ENCODE results near the gene PPOX. TPM values are rescaled to one million over a fixed set of nuclear protein-coding genes. Genes with fewer than 3 reads are reported as not detected.
A peak's percentile ranks its signal among the peaks of the same experiment; 100 is the strongest.

PPOX gene
- total RNA-seq, 5 donors from 2014 or later (not counting 1 experiment from before 2014, with no cell fraction given), result 38.3 to 85.4 (median 69.2) TPM

DNA sequence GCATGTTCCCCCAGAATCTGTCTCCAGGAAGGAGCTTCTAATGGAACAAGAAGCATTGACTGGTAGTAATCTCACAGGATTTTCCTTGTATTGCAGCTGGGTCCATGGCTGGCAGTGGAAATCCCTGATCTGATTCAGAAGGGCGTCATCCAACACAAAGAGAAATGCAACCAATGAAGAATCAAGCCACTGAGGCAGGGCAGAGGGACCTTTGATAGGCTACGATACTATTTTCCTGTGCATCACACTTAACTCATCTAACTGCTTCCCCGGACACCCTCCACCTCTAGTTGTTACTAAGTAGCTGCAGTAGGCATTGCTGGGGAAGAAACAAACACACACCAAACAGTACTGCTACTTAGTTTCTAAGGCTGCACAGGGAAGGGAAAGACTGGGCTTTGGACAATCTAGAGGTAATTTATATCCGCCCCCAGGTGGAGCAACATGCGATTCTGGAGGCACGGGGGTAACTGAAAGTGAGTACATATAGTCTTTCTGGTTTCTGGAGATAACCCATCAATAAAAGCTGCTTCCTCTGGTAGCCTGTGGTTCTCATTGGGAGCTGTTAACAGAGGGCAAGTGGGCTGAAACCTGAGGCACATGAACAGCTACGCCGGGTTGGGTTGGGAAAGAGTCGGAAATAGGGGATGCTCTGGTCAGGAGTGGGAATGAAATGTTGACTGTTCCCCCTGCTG lies 7.8 kb upstream of the PPOX start:
- H3K27me3 ChIP-seq (replicated peaks in 1 of 2; ENCODE audit: control insufficient read depth in 2 of 2, extremely low read depth in 1 of 2, insufficient read depth in 2 of 2, low read length in 1 of 2), result no peaks in the 10 kb centered on the region
- H3K4me3 ChIP-seq (ENCODE audit: control insufficient read depth in 1 of 2, extremely low read depth in 1 of 2, low read length in 1 of 2), result peak overlapping the region; percentile 65 to 68
- Mint-ChIP-seq H3K9me3 (no peaks in the 10 kb centered on the region), H3K4me3 (peak overlapping the region; percentile 86 to 94 (median 92)), H3K36me3 (peaks cover 18% of the 10 kb centered on the region), H3K27me3 (no peaks in the 10 kb centered on the region), H3K4me1 (peaks cover 70 to 73% (median 70%) of the 10 kb centered on the region in 3 donors), H3K27ac (peak overlapping the region; percentile 90 to 94)
- ChIA-PET CTCF (no interaction called here), POLR2A (interaction anchor here (0.6 to 1.6 kb wide), 4 partner anchors 8 to 64 kb away, joined by 4 to 11 read pairs (median 5); partner anchors contain the start of genes DEDD (in 1 of the 2) and PPOX (in 1 of the 2))
- DNase-seq (no peak), ATAC-seq (replicated peaks in 1 of 4) (no peak)
- WGBS (ENCODE audit: insufficient coverage), result 42% methylated on average over 5 of the region's 9 CpGs
- peaks cover 9 to 38% of the 10 kb centered on the region in 2 donors for H3K36me3 ChIP-seq (ENCODE audit: control insufficient read depth in 2 of 2, extremely low read depth in 1 of 2, insufficient read depth in 1 of 2, low read length in 1 of 2)
- H3K27ac ChIP-seq (ENCODE audit: low read length), result peak overlapping the region; percentile 74
- H3K4me1 ChIP-seq (ENCODE audit: control insufficient read depth in 1 of 2, extremely low read depth in 1 of 2, insufficient read depth in 2 of 2, low read length in 2 of 2), result peaks cover 18 to 42% of the 10 kb centered on the region in 2 experiments
- no peaks in the 10 kb centered on the region for H3K9me3 ChIP-seq

- H3K36me3 ChIP-seq (ENCODE audit: control insufficient read depth in 2 of 2, extremely low read depth in 1 of 2, insufficient read depth in 1 of 2, low read length in 1 of 2), result peaks cover 9 to 44% of the 10 kb centered on the region in 2 donors
Observed at GRCh38 chr1:161159087-161159912, 6.9 kb upstream of the PPOX start, which contains the start of gene USP21. Gene USP21, plus strand, starts transcription at chr1:161159500. Its CDS starts 1,141 bp downstream, at chr1:161160641.

DNA sequence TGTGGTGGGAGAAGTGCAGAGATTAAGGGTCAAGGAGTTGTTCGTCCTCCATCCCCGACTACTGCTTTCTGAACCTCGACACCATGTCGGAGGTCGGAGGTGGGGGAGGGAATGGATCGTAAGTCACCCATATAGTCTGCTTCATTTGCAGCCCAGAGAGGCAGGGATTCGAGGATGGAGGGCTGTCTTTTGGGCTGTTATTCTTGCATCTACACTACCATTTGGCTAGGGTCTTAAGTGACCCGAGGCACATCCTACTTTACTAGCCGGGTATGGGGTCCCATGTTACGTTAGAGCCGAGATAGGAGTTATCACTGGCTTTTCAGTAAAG lies 6.3 kb upstream of the PPOX start:
- WGBS (ENCODE audit: insufficient coverage), result no CpG with 5 or more reads among the region's 11 CpGs
- POLR2A ChIA-PET, result no interaction called here
- ATAC-seq (replicated peaks in 1 of 4), result no peak

More at GRCh38 chr1:161159087-161159912, 6.9 kb upstream of the PPOX start, which contains the start of gene USP21:
- ChIA-PET CTCF (interaction anchor here in 1 of 2 donors (0.9 kb wide), 1 partner anchor 27 kb away, joined by 3 read pairs; the partner anchor contains the start of gene DEDD), POLR2A (no interaction called here)
- peak within 1 kb of the TSS; percentile 86 to 94 (median 92) for H3K4me3 Mint-ChIP-seq
- no peaks in the 10 kb centered on the region for H3K27me3 Mint-ChIP-seq
- peak; percentile 93 to 97 (median 95) for ATAC-seq (replicated peaks in 1 of 4)
- peaks cover 18% of the 10 kb centered on the region for H3K36me3 Mint-ChIP-seq
- peak; percentile 77 to 95 (median 89) for DNase-seq
- peak within 1 kb of the TSS; percentile 90 to 94 for H3K27ac Mint-ChIP-seq
- Histone ChIP-seq H3K27me3 (replicated peaks in 1 of 2; ENCODE audit: control insufficient read depth in 2 of 2, extremely low read depth in 1 of 2, insufficient read depth in 2 of 2, low read length in 1 of 2) (no peaks in the 10 kb centered on the region), H3K9me3 (no peaks in the 10 kb centered on the region), H3K4me3 (ENCODE audit: control insufficient read depth in 1 of 2, extremely low read depth in 1 of 2, low read length in 1 of 2) (peak within 1 kb of the TSS; percentile 65 to 68), H3K4me1 (ENCODE audit: control insufficient read depth in 1 of 2, extremely low read depth in 1 of 2, insufficient read depth in 2 of 2, low read length in 2 of 2) (peaks cover 16 to 39% of the 10 kb centered on the region in 2 experiments), H3K27ac (ENCODE audit: low read length) (peak within 1 kb of the TSS; percentile 74)
- no peaks in the 10 kb centered on the region for H3K9me3 Mint-ChIP-seq
- peaks cover 66 to 76% (median 70%) of the 10 kb centered on the region in 3 donors for H3K4me1 Mint-ChIP-seq
- WGBS (ENCODE audit: insufficient coverage), result 2% methylated on average over 54 of the region's 60 CpGs

DNA sequence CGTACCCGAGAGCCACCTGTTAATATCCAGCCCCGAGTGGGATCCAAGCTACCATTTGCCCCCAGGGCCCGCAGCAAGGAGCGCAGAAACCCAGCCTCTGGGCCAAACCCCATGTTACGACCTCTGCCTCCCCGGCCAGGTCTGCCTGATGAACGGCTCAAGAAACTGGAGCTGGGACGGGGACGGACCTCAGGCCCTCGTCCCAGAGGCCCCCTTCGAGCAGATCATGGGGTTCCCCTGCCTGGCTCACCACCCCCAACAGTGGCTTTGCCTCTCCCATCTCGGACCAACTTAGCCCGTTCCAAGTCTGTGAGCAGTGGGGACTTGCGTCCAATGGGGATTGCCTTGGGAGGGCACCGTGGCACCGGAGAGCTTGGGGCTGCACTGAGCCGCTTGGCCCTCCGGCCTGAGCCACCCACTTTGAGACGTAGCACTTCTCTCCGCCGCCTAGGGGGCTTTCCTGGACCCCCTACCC lies 5.5 kb upstream of the PPOX start:
- ChIA-PET POLR2A (interaction anchor here in 1 of 2 donors (0.6 kb wide), 1 partner anchor 521 kb away, joined by 6 read pairs; no protein-coding TSS in a partner anchor), CTCF (no interaction called here)
- Mint-ChIP-seq H3K27me3 (no peaks in the 10 kb centered on the region), H3K27ac (peak overlapping the region; percentile 53 to 55), H3K9me3 (no peaks in the 10 kb centered on the region), H3K36me3 (peaks cover 18% of the 10 kb centered on the region), H3K4me3 (peak overlapping the region; percentile 86 to 94 (median 92)), H3K4me1 (peaks cover 63 to 71% (median 68%) of the 10 kb centered on the region in 3 donors)
- WGBS (ENCODE audit: insufficient coverage), result 97% methylated on average over 22 of the region's 22 CpGs
- Histone ChIP-seq H3K9me3 (no peaks in the 10 kb centered on the region), H3K4me3 (ENCODE audit: control insufficient read depth in 1 of 2, extremely low read depth in 1 of 2, low read length in 1 of 2) (no peak overlapping the region), H3K4me1 (ENCODE audit: control insufficient read depth in 1 of 2, extremely low read depth in 1 of 2, insufficient read depth in 2 of 2, low read length in 2 of 2) (peaks cover 7 to 40% of the 10 kb centered on the region in 2 experiments), H3K27me3 (replicated peaks in 1 of 2; ENCODE audit: control insufficient read depth in 2 of 2, extremely low read depth in 1 of 2, insufficient read depth in 2 of 2, low read length in 1 of 2) (no peaks in the 10 kb centered on the region), H3K36me3 (ENCODE audit: control insufficient read depth in 2 of 2, extremely low read depth in 1 of 2, insufficient read depth in 1 of 2, low read length in 1 of 2) (peaks cover 9 to 47% of the 10 kb centered on the region in 2 donors), H3K27ac (ENCODE audit: low read length) (no peak overlapping the region)
- DNase-seq (no peak), ATAC-seq (replicated peaks in 1 of 4) (no peak)

More for the DNA sequence above, 6.3 kb upstream of the PPOX start:
- Mint-ChIP-seq H3K27ac (peak overlapping the region; percentile 69 to 75), H3K36me3 (peaks cover 18% of the 10 kb centered on the region), H3K4me3 (peak overlapping the region; percentile 86 to 94 (median 92)), H3K4me1 (peaks cover 64 to 71% (median 69%) of the 10 kb centered on the region in 3 donors), H3K27me3 (no peaks in the 10 kb centered on the region), H3K9me3 (no peaks in the 10 kb centered on the region)
- H3K4me1 ChIP-seq (ENCODE audit: control insufficient read depth in 1 of 2, extremely low read depth in 1 of 2, insufficient read depth in 2 of 2, low read length in 2 of 2), result peaks cover 12 to 35% of the 10 kb centered on the region in 2 experiments
- H3K4me3 ChIP-seq (ENCODE audit: control insufficient read depth in 1 of 2, extremely low read depth in 1 of 2, low read length in 1 of 2), result peak overlapping the region; percentile 65 to 68
- no peaks in the 10 kb centered on the region for H3K9me3 ChIP-seq
- peaks cover 9 to 47% of the 10 kb centered on the region in 2 donors for H3K36me3 ChIP-seq (ENCODE audit: control insufficient read depth in 2 of 2, extremely low read depth in 1 of 2, insufficient read depth in 1 of 2, low read length in 1 of 2)
- CTCF ChIA-PET, result interaction anchor here in 1 of 2 donors (0.9 kb wide), 1 partner anchor 27 kb away, joined by 3 read pairs; the partner anchor contains the start of gene DEDD
- DNase-seq, result peak in 1 of 35 experiments; percentile 34
- no peaks in the 10 kb centered on the region for H3K27me3 ChIP-seq (replicated peaks in 1 of 2; ENCODE audit: control insufficient read depth in 2 of 2, extremely low read depth in 1 of 2, insufficient read depth in 2 of 2, low read length in 1 of 2)
- H3K27ac ChIP-seq (ENCODE audit: low read length), result peak overlapping the region; percentile 74

GRCh38 chr1:161161652-161162051 lies 4.6 kb upstream of the PPOX start:
- H3K4me3 ChIP-seq (ENCODE audit: control insufficient read depth in 1 of 2, extremely low read depth in 1 of 2, low read length in 1 of 2), result no peak overlapping the region
- Mint-ChIP-seq H3K27ac (peak overlapping the region; percentile 1 to 53), H3K36me3 (peaks cover 18% of the 10 kb centered on the region), H3K27me3 (no peaks in the 10 kb centered on the region), H3K9me3 (no peaks in the 10 kb centered on the region), H3K4me3 (peak overlapping the region in 2 of 3 donors; percentile 25 to 94), H3K4me1 (peaks cover 69 to 74% (median 69%) of the 10 kb centered on the region in 3 donors)
- 91% methylated on average over 4 of the region's 5 CpGs for WGBS (ENCODE audit: insufficient coverage)
- CTCF ChIA-PET, result no interaction called here
- DNase-seq (no peak), ATAC-seq (replicated peaks in 1 of 4) (no peak)
- peaks cover 9 to 47% of the 10 kb centered on the region in 2 donors for H3K36me3 ChIP-seq (ENCODE audit: control insufficient read depth in 2 of 2, extremely low read depth in 1 of 2, insufficient read depth in 1 of 2, low read length in 1 of 2)
- H3K27ac ChIP-seq (ENCODE audit: low read length), result no peak overlapping the region
- POLR2A ChIA-PET, result interaction anchor here (0.6 to 1.0 kb wide), 3 partner anchors 8 to 522 kb away, joined by 3 to 6 read pairs (median 3); no protein-coding TSS in a partner anchor
- H3K9me3 ChIP-seq, result no peaks in the 10 kb centered on the region
- H3K27me3 ChIP-seq (replicated peaks in 1 of 2; ENCODE audit: control insufficient read depth in 2 of 2, extremely low read depth in 1 of 2, insufficient read depth in 2 of 2, low read length in 1 of 2), result no peaks in the 10 kb centered on the region
- peaks cover 8 to 47% of the 10 kb centered on the region in 2 experiments for H3K4me1 ChIP-seq (ENCODE audit: control insufficient read depth in 1 of 2, extremely low read depth in 1 of 2, insufficient read depth in 2 of 2, low read length in 2 of 2)
